GM19351 (cell line): Measurements from ENCODE around the gene IGDCC3.

ENCODE experiments used
- ATAC-seq: cut with Tn5 transposase; IDR thresholded peaks from one replicate; pipeline ENCODE4 v1.9.1; 2021; ENCODE audit warnings: mild to moderate bottlenecking, moderate library complexity; ENCODE audit not compliant: unreplicated experiment

IGDCC3 gene

GRCh38 chr15:65377976-65378366 lies at the start of gene IGDCC3:
Gene IGDCC3 (minus strand): TSS chr15:65378002. CDS start chr15:65377788, 214 bp downstream.
- no peak for ATAC-seq

GRCh38 chr15:65426216-65426853 lies 48.5 kb upstream of the IGDCC3 start:
- no peak for ATAC-seq

- no peak for ATAC-seq
Observed at GRCh38 chr15:65424683-65425082, 46.9 kb upstream of the IGDCC3 start.

- ATAC-seq, result no peak
Observed at GRCh38 chr15:65423976-65424679, 46.3 kb upstream of the IGDCC3 start.

GRCh38 chr15:65423150-65423975 lies 45.6 kb upstream of the IGDCC3 start:
- no peak for ATAC-seq

- peak; percentile 54 for ATAC-seq
Observed at GRCh38 chr15:65421360-65422215, 43.8 kb upstream of the IGDCC3 start.

GRCh38 chr15:65420975-65421359 lies 43.2 kb upstream of the IGDCC3 start:
- no peak for ATAC-seq

- ATAC-seq, result no peak
Observed at GRCh38 chr15:65418596-65418995, 40.8 kb upstream of the IGDCC3 start.

- no peak for ATAC-seq
Observed at GRCh38 chr15:65416845-65417416, 39.1 kb upstream of the IGDCC3 start.

GRCh38 chr15:65414841-65415621 lies 37.2 kb upstream of the IGDCC3 start:
- ATAC-seq, result no peak

- no peak for ATAC-seq
Observed at GRCh38 chr15:65413760-65414144, 36.0 kb upstream of the IGDCC3 start.

- no peak for ATAC-seq
Observed at GRCh38 chr15:65413051-65413759, 35.4 kb upstream of the IGDCC3 start.

- ATAC-seq, result no peak
Observed at GRCh38 chr15:65412556-65412955, 34.8 kb upstream of the IGDCC3 start.

- ATAC-seq, result no peak
Observed at GRCh38 chr15:65411465-65412071, 33.8 kb upstream of the IGDCC3 start.

GRCh38 chr15:65410972-65411371 lies 33.2 kb upstream of the IGDCC3 start:
- ATAC-seq, result no peak

GRCh38 chr15:65410036-65410435 lies 32.2 kb upstream of the IGDCC3 start:
- no peak for ATAC-seq

GRCh38 chr15:65409036-65409631 lies 31.3 kb upstream of the IGDCC3 start:
- no peak for ATAC-seq

- ATAC-seq, result no peak
Observed at GRCh38 chr15:65408324-65409035, 30.7 kb upstream of the IGDCC3 start.
